Hepatocyte (in vitro differentiated cells): ENCODE data around the gene WDR88.

ENCODE experiments used
- EZH2 ChIP-seq: fragments of 200-600 bp; sonication (generic); IDR thresholded peaks from 2 replicates; pipeline ENCODE4 v1.6.1; 2016; ENCODE audit warnings: antibody characterized with exemption, mild to moderate bottlenecking, borderline replicate concordance
- TF ChIP-seq, protein P1 (sequence below): fragments of 200-600 bp; sonication (generic); IDR thresholded peaks from 2 replicates; pipeline ENCODE4 v1.5.1; 2016; ENCODE audit warnings: antibody characterized with exemption, mild to moderate bottlenecking; ENCODE audit not compliant: poor library complexity

DNA sequence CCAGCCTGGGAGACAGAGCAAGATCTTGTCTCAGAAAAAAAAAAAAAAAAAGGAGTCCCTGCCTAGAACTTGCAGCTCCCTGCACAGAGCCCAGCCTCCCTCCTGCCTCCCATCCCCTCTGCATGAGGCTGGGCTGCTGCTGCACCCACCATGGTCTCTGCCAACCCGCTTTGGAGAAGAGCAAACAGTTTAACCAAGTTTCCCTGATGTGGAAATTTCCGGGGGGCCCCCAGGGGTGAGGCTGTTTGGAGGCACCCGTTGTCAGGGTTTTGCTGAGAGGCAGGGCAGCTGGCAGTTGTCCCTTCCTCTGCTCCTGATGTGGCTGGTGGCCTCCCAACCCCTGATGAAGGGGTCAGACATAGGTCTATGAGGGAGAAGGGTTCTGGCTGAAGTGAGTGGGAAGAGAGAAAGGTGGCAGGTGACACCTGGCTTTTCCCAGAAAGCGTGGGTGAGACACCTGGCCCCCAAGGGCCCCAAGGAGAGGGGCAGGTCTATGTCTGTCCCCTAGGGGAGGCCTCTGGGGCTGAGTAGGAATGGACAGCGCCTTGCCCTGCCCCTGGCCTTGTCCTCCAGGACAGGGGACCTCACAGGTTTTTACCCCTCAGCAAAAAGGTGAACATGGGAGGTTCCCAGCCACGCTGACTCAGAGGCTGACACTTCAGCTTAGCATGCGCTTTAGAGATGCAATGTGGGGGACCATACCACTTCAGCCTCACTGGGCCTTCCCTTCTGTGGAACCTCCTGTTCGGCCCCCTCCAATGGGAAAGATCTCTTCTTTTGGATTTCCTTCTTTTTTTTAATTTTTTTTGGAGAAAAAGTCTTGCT is 67.7 kb downstream of the WDR88 start:
- TF ChIP-seq, protein P1, sequence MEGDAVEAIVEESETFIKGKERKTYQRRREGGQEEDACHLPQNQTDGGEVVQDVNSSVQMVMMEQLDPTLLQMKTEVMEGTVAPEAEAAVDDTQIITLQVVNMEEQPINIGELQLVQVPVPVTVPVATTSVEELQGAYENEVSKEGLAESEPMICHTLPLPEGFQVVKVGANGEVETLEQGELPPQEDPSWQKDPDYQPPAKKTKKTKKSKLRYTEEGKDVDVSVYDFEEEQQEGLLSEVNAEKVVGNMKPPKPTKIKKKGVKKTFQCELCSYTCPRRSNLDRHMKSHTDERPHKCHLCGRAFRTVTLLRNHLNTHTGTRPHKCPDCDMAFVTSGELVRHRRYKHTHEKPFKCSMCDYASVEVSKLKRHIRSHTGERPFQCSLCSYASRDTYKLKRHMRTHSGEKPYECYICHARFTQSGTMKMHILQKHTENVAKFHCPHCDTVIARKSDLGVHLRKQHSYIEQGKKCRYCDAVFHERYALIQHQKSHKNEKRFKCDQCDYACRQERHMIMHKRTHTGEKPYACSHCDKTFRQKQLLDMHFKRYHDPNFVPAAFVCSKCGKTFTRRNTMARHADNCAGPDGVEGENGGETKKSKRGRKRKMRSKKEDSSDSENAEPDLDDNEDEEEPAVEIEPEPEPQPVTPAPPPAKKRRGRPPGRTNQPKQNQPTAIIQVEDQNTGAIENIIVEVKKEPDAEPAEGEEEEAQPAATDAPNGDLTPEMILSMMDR = no peak
- no peak for TF ChIP-seq EZH2
